Pancreas (tissue), 10 donors: ENCODE data around the gene GSTM1. TPM values are rescaled to one million over a fixed set of nuclear protein-coding genes. Genes with fewer than 3 reads are reported as not detected.
"Not testable (repeated sequence)": the region's sequence is repeated elsewhere in the genome, so short reads cannot be mapped to it uniquely, and the experiment has no call there.

Experiments
- ATAC-seq, 4 donors: fragments of 200-7000 bp; cut with Tn5 transposase; one replicate each; pipeline versions ENCODE4 v1.8.0 to v1.9.1; 2020; ENCODE audit warnings: mild to moderate bottlenecking in 4 of 4, moderate library complexity in 4 of 4
- DNase-seq, 6 donors: peaks; one replicate each; pipeline ENCODE4 v3.0.0-alpha.2; 2020
- FAIRE-seq: peaks from 2 replicates; lab custom pipeline; 2012; peaks lifted over from hg19 to GRCh38; lab: Jason Lieb, UNC
- H3K27ac ChIP-seq, 4 donors: fragments of 200-600 bp; sonication (generic); 1 replicate in 3 of 4; 2 replicates in 1 of 4; pipeline versions ENCODE4 v1.5.0 to v1.8.0; 2020
- H3K27me3 ChIP-seq, 4 donors: fragments of 200-600 bp; one replicate each; pipeline ENCODE4 v1.8.0; 2021
- H3K36me3 ChIP-seq, 3 donors: fragments of 200-600 bp; sonication (generic) in 1 of 3; one replicate each; pipeline versions ENCODE4 v1.5.0 to v1.8.0; 2020 to 2021
- H3K4me1 ChIP-seq, 3 donors: fragments of 200-600 bp; one replicate each; pipeline ENCODE4 v1.8.0; 2021
- H3K4me3 ChIP-seq, 4 donors: fragments of 200-600 bp; sonication (generic) in 2 of 4; one replicate each; pipeline versions ENCODE4 v1.5.0 to v1.8.0; 2020 to 2021
- H3K9me3 ChIP-seq, 4 donors: fragments of 200-600 bp; one replicate each; pipeline ENCODE4 v1.8.0; 2021
- WGBS, 2 donors: extraction: QIAGEN DNeasy Blood & Tissue Kit; methylation state at CpG; one replicate each; pipeline ENCODE4 v1.1.7; 2013; 5-methylcytosine and 5-hydroxymethylcytosine counted together
- intact Hi-C, 3 donors: fragments of 100-400 bp; cut with DNase I; formaldehyde crosslinking; loops; one replicate each; pipeline versions ENCODE4 v1.11.1 to v1.14.2; 2022
- polyA plus RNA-seq, 2 donors: library from polyadenylated mRNA; stranded (reverse); fragments of 200-250 nt; gene quantifications; one replicate each; pipeline ENCODE4 v1.2.3, GENCODE V29; 2013
- total RNA-seq, 6 donors: library from RNA; stranded (reverse); fragmentation: NEBNext Ultra II Directional in 4 of 6; extraction: Animal tissue kit (Norgen Biotek cat#: 25700) in 4 of 6; gene quantifications; one replicate each; pipeline versions ENCODE4 v1.2.1 to v1.2.4, GENCODE V29; 2021 to 2023
- TF ChIP-seq, protein P1 (sequence below), 4 donors: fragments of 200-600 bp; sonication (generic) in 3 of 4; IDR thresholded peaks; one replicate each; pipeline versions ENCODE4 v1.5.0 to v1.8.0; 2021; ENCODE audit warnings: antibody characterized with exemption in 4 of 4
- donor health status: healthy with polysubstance abuse.
- donor health status: DM: no; HTN: no; CAD: no; lungs with moderate emphysema.
- donor health status: DM: no; HTN: no; CAD: no.
- donor health status: control.
- donor health status: control.
- donor health status: Bipolar disorder and iron deficiency.
- donor health status: DM: yes; HTN: yes; CAD: no.
- donor health status: DM: no; HTN: no; CAD: no.
- donor health status: DM: no; HTN: no; CAD: no.
- donor health status: DM: yes; HTN: yes; CAD: no.

Gene GSTM1
- total and polyA plus RNA-seq, 8 donors, result 21.7 to 41.8 (median 26.9) TPM; not detected in 3

DNA sequence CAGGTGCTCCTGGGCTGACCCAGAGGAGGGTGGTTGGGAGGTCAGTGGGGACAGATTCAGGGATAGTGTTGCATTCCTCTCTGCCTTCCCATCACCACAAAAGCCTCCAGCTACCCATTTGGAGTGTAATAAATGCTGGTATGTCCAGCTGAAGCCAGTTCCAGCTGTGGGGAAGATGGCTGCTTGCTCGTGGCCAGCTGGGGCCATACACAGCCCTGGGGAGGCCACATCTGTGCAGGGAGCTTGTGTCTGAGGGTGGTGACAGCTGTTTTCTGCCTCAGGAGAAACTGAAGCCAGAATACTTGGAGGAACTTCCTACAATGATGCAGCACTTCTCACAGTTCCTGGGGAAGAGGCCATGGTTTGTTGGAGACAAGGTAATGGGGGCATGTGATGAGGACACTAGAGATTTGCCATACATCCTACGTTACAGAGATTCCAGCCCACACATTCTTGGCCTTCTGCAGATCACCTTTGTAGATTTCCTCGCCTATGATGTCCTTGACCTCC, 29.0 kb upstream of the GSTM1 start:
- WGBS, 2 donors, result 21 to 30% methylated on average over 3 of the region's 3 CpGs
- DNase-seq, result no peak
- H3K36me3 ChIP-seq, result no peaks in the 10 kb centered on the region
- no peaks in the 10 kb centered on the region for H3K27me3 ChIP-seq
- ATAC-seq, result no peak
- FAIRE-seq, result no peak
- intact Hi-C loops, result no loop called here
- no peak overlapping the region for H3K4me3 ChIP-seq
- no peaks in the 10 kb centered on the region for H3K9me3 ChIP-seq
- H3K27ac ChIP-seq, result peak overlapping the region in 2 of 4 donors; percentile 22 to 36
- TF ChIP-seq, protein P1, sequence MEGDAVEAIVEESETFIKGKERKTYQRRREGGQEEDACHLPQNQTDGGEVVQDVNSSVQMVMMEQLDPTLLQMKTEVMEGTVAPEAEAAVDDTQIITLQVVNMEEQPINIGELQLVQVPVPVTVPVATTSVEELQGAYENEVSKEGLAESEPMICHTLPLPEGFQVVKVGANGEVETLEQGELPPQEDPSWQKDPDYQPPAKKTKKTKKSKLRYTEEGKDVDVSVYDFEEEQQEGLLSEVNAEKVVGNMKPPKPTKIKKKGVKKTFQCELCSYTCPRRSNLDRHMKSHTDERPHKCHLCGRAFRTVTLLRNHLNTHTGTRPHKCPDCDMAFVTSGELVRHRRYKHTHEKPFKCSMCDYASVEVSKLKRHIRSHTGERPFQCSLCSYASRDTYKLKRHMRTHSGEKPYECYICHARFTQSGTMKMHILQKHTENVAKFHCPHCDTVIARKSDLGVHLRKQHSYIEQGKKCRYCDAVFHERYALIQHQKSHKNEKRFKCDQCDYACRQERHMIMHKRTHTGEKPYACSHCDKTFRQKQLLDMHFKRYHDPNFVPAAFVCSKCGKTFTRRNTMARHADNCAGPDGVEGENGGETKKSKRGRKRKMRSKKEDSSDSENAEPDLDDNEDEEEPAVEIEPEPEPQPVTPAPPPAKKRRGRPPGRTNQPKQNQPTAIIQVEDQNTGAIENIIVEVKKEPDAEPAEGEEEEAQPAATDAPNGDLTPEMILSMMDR (IDR thresholded peaks at IDR 0.05), result no peak
- H3K4me1 ChIP-seq, result peaks cover 10 to 21% (median 12%) of the 10 kb centered on the region in 3 donors

DNA sequence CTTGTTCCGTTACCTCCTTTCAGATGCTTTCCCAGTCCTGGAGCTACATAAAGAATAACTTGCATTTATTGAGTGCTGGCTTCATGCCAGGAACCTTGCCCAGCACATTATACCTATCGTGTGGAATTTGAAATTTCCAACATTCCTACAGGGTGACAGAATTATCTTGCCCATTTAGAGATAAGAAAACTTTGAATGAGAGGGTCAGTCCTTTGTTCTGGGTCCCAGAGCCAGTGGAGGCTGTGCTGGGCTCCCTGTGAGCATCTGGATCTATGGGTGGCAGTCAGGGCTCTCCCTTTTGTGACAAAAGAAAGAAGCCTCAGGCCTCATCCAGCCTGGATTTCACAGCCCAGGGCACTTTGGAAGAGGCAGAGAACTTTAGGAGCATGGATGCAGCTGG, 28.5 kb upstream of the GSTM1 start:
- Histone ChIP-seq H3K27ac (peak overlapping the region; percentile 13 to 69 (median 43)), H3K4me3 (no peak overlapping the region), H3K4me1 (peaks cover 10 to 21% (median 12%) of the 10 kb centered on the region in 3 donors), H3K27me3 (no peaks in the 10 kb centered on the region), H3K36me3 (no peaks in the 10 kb centered on the region), H3K9me3 (no peaks in the 10 kb centered on the region)
- intact Hi-C loops, result no loop called here
- DNase-seq, result peak in 1 of 6 donors; percentile 48
- TF ChIP-seq, protein P1 (IDR thresholded peaks at IDR 0.05), result no peak
- peak in 3 of 4 donors; percentile 35 to 52 (median 39) for ATAC-seq
- 36 to 47% methylated on average over 2 of the region's 2 CpGs for WGBS, 2 donors
- FAIRE-seq, result no peak

DNA sequence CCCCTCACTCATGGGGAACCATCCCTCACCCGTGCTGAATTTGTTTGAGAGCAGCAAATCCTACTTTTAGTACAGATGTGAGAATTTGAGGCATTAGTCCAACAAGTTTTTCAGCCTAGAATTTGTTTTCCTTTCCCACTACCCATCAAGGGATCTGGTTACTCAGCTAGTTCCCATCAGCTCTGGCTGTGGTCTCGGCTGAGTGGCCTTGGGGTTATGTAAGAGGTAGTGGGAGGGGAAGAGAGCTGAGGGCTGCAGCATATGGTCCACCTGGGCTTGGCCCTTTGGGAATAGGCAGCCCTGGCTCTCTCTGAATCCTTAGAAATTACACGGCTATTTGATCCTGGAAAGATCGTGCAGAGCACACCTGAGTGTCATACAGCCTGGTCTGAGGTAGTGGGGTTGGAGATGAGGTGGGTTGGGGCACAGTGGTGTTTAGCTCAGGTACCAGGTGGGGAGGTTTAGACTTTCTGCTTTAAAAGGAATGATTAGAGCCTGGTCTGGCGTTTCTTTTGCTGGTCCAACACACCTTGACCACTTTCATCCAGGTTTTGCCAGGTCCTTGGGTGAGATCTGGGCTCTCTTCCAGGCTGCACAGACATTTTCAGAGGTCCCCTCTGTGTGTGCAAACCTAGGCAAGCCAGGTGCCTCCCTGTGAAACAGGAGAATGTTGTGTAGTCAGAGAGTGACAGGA, 27.5 kb upstream of the GSTM1 start:
- intact Hi-C loops, result no loop called here
- FAIRE-seq (no peak), ATAC-seq (peak; percentile 54 to 74 (median 68)), DNase-seq (peak in 5 of 6 donors; percentile 59 to 83 (median 69))
- TF ChIP-seq, protein P1 (IDR thresholded peaks at IDR 0.05), result no peak
- H3K4me1 ChIP-seq, result peaks cover 10 to 17% (median 10%) of the 10 kb centered on the region in 3 donors
- WGBS, 2 donors, result 12 to 13% methylated on average over 5 of the region's 5 CpGs
- no peaks in the 10 kb centered on the region for H3K27me3 ChIP-seq
- no peaks in the 10 kb centered on the region for H3K36me3 ChIP-seq
- H3K9me3 ChIP-seq, result no peaks in the 10 kb centered on the region
- H3K27ac ChIP-seq, result peak overlapping the region; percentile 13 to 69 (median 43)
- no peak overlapping the region for H3K4me3 ChIP-seq

DNA sequence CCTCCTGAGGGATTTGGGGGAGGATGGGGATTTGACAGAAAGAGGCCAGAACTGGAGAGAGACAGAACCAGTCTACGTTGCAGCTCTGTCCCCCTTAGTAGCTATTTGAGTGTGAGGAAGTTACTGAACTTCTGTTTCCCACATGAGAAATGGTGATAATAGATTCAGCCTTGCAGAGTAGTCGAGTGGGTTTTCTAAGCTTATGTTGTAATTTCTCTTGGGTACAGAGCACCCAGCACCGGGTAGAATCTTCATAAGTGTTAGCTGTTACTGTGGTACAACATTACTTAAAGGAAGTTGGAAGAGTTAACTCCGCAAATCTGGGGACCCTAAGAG, 27.0 kb upstream of the GSTM1 start:
- H3K9me3 ChIP-seq, ATAC-seq, H3K4me3 ChIP-seq, intact Hi-C loops, H3K36me3 ChIP-seq, DNase-seq, FAIRE-seq, H3K27me3 ChIP-seq: not testable (repeated sequence)
- H3K4me1 ChIP-seq, result peaks cover 7 to 15% (median 10%) of the 10 kb centered on the region in 3 donors
- 43 to 70% methylated on average over 3 of the region's 4 CpGs for WGBS, 2 donors
- H3K27ac ChIP-seq, result peak overlapping the region in 1 of 4 donors; percentile 69

DNA sequence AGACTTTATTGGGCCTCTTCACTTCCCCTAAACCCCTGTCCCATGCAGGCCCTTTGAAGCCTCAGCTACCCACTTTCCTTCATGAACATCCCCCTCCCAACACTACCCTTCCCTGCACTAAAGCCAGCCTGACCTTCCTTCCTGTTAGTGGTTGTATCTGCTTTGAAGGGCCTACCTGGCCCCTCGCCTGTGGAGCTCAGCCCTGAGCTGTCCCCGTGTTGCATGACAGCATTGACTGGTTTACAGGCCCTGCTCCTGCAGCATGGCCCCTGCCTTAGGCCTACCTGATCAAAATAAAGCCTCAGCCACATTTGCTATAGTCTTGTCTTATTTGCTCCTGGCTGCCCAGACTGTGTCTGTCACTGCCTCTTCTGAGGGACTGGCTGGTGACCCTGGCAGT, 26.2 kb upstream of the GSTM1 start:
- peaks cover 7 to 15% (median 10%) of the 10 kb centered on the region in 3 donors for H3K4me1 ChIP-seq
- ATAC-seq (no peak), DNase-seq (peak in 1 of 6 donors; percentile 35), FAIRE-seq (no peak)
- TF ChIP-seq, protein P1 (IDR thresholded peaks at IDR 0.05), result no peak
- no peaks in the 10 kb centered on the region for H3K9me3 ChIP-seq
- intact Hi-C loops, result no loop called here
- H3K4me3 ChIP-seq, result no peak overlapping the region
- no peaks in the 10 kb centered on the region for H3K27me3 ChIP-seq
- no peaks in the 10 kb centered on the region for H3K36me3 ChIP-seq
- 70 to 85% methylated on average over 2 of the region's 2 CpGs for WGBS, 2 donors
- H3K27ac ChIP-seq, result no peak overlapping the region
